Measurements from ENCODE around the gene PDGFC.

Gene PDGFC

GRCh38 chr4:156723951-156724668 lies 247.5 kb downstream of the PDGFC start:
- no peak overlapping the region for H3K27ac ChIP-seq (ENCODE audit: low read length)
- no peaks in the 10 kb centered on the region for H3K4me1 ChIP-seq (ENCODE audit: control insufficient read depth, low read depth, low read length)
- no peak overlapping the region for H3K4me3 ChIP-seq (ENCODE audit: low read length)
- H3K9ac ChIP-seq (ENCODE audit: low read length), result no peak overlapping the region
- no peaks in the 10 kb centered on the region for H3K36me3 ChIP-seq (ENCODE audit: control insufficient read depth, low read depth, low read length)
- H3K27me3 ChIP-seq (ENCODE audit: control insufficient read depth, insufficient read depth, low read length), result no peaks in the 10 kb centered on the region
- H3K9me3 ChIP-seq (ENCODE audit: control insufficient read depth, low read depth, low read length), result no peaks in the 10 kb centered on the region

- Histone ChIP-seq H3K4me3 (ENCODE audit: low read length) (no peak overlapping the region), H3K4me1 (ENCODE audit: control insufficient read depth, low read depth, low read length) (no peaks in the 10 kb centered on the region), H3K36me3 (ENCODE audit: control insufficient read depth, low read depth, low read length) (no peaks in the 10 kb centered on the region), H3K9me3 (ENCODE audit: control insufficient read depth, low read depth, low read length) (no peaks in the 10 kb centered on the region), H3K27me3 (ENCODE audit: control insufficient read depth, insufficient read depth, low read length) (no peaks in the 10 kb centered on the region), H3K9ac (ENCODE audit: low read length) (no peak overlapping the region), H3K27ac (ENCODE audit: low read length) (no peak overlapping the region)
These were observed 253.4 kb downstream of the PDGFC start for GRCh38 chr4:156718226-156718625.

GRCh38 chr4:156711193-156711590 lies 260.4 kb downstream of the PDGFC start:
- no peaks in the 10 kb centered on the region for H3K27me3 ChIP-seq (ENCODE audit: control insufficient read depth, insufficient read depth, low read length)
- H3K4me1 ChIP-seq (ENCODE audit: control insufficient read depth, low read depth, low read length), result no peaks in the 10 kb centered on the region
- no peak overlapping the region for H3K9ac ChIP-seq (ENCODE audit: low read length)
- no peak overlapping the region for H3K4me3 ChIP-seq (ENCODE audit: low read length)
- no peak overlapping the region for H3K27ac ChIP-seq (ENCODE audit: low read length)
- no peaks in the 10 kb centered on the region for H3K36me3 ChIP-seq (ENCODE audit: control insufficient read depth, low read depth, low read length)
- H3K9me3 ChIP-seq (ENCODE audit: control insufficient read depth, low read depth, low read length), result no peaks in the 10 kb centered on the region
